ENCODE results near the gene FBXO8. TPM values are rescaled to one million over a fixed set of nuclear protein-coding genes. Genes with fewer than 3 reads are reported as not detected.

The FBXO8 gene
- total RNA-seq, 2 experiments from 2014 or later, result 15.1 to 19.1 TPM

DNA sequence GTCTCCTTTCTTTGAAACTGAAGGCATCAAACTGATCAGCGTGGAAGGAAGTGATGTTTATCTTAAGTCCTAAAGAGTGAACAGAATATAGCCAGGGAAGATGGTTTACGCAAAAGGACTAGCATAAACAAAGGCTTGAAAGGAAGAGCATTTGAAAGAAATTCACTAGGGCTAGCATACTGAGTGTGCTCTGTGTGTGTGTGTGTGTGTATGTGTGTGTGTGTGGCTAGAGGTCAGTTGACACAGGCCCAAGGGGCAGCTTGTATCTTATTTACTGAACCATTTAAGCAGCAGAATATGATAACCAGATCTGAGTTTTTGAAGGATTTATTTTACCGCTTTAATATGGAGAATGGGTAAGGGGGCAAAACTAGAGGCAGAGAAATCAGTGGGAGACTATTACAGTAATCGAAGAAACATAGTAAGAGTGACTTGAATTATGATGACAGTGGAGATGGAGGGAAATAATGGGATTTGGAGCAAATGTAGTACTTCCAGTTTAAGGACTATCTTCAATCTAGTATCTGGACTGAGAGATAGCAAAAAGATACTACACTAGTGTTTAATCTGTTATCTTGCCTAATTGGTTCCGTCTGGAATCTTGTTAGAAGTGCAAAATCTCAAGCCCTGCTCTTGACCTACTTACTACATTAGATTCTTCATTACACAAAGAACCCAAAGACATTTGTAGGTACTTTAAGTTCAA is 37.2 kb upstream of the FBXO8 start:
- DNase-seq (no peak), ATAC-seq (no peak)
- CTCF ChIA-PET, result interaction anchor here (1.0 kb wide), 1 partner anchor 98 kb away, joined by 7 read pairs; no protein-coding TSS in a partner anchor
- H3K27me3 Mint-ChIP-seq, result no peaks in the 10 kb centered on the region
- H3K4me1 Mint-ChIP-seq (ENCODE audit: low read depth), result no peaks in the 10 kb centered on the region
- TF ChIP-seq, protein P1, sequence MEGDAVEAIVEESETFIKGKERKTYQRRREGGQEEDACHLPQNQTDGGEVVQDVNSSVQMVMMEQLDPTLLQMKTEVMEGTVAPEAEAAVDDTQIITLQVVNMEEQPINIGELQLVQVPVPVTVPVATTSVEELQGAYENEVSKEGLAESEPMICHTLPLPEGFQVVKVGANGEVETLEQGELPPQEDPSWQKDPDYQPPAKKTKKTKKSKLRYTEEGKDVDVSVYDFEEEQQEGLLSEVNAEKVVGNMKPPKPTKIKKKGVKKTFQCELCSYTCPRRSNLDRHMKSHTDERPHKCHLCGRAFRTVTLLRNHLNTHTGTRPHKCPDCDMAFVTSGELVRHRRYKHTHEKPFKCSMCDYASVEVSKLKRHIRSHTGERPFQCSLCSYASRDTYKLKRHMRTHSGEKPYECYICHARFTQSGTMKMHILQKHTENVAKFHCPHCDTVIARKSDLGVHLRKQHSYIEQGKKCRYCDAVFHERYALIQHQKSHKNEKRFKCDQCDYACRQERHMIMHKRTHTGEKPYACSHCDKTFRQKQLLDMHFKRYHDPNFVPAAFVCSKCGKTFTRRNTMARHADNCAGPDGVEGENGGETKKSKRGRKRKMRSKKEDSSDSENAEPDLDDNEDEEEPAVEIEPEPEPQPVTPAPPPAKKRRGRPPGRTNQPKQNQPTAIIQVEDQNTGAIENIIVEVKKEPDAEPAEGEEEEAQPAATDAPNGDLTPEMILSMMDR (IDR thresholded peaks at IDR 0.05), result no peak
- H3K27ac Mint-ChIP-seq, result no peak overlapping the region
- no peak overlapping the region for H3K4me3 Mint-ChIP-seq
- POLR2A ChIA-PET, result no interaction called here
- H3K36me3 Mint-ChIP-seq (ENCODE audit: low read depth), result no peaks in the 10 kb centered on the region
- intact Hi-C loops (cut with micrococcal nuclease), result no loop called here
- no peaks in the 10 kb centered on the region for H3K9me3 Mint-ChIP-seq

DNA sequence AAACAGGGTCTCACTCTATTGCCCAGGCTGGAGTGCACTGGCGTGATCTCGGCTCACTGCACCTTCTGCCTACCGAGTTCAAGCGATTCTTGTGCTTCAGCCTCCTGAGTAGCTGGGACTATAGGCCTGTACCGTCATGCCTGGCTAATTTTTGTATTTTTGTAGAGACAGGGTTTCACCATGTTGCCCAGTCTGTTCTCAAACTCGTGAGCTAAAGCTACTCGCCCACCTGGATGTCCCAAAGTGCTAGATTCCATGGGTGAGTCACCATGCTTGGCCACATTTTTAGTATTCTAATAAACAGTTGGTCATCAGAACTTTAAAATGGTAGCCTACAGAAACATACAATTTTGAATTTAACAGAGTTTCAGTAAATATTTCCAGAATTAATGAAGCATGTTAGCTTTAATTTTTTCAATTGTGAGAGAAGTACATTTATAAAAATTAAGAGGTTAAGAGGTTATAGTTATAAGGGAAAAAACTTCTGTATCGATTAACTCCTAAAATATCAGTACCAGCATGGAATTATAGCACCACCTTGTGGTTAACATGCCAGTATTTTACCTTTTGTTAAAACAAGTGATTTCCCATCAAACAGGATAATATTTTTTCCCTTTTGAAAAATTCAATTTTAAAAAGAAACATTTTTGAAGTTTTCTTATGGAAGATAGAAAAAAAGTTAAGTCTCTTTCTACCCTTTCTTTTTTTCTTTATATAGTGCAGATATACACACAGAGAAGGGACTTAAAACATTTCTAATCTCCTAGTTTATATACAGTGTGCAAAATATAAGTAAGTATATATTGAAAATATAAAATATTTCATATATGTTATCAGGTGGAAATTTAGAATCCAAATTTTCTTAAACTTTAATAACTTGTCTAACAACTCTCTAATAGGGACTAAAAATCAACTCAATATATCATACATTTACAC is 35.6 kb upstream of the FBXO8 start:
- TF ChIP-seq, protein P1 (IDR thresholded peaks at IDR 0.05), result peak; percentile 82
- H3K4me3 Mint-ChIP-seq, result no peak overlapping the region
- H3K36me3 Mint-ChIP-seq (ENCODE audit: low read depth), result peaks cover 3% of the 10 kb centered on the region
- intact Hi-C loops (cut with micrococcal nuclease), result loop anchor here (5.0 kb wide), 1 partner anchor 97 kb away; no protein-coding TSS in a partner anchor
- H3K4me1 Mint-ChIP-seq (ENCODE audit: low read depth), result no peaks in the 10 kb centered on the region
- H3K27me3 Mint-ChIP-seq, result no peaks in the 10 kb centered on the region
- no peak overlapping the region for H3K27ac Mint-ChIP-seq
- ATAC-seq (no peak), DNase-seq (no peak)
- no peaks in the 10 kb centered on the region for H3K9me3 Mint-ChIP-seq
- ChIA-PET POLR2A (no interaction called here), CTCF (interaction anchor here (0.6 to 1.8 kb wide), 10 partner anchors 8 to 165 kb away, joined by 3 to 7 read pairs (median 4); no protein-coding TSS in a partner anchor)

DNA sequence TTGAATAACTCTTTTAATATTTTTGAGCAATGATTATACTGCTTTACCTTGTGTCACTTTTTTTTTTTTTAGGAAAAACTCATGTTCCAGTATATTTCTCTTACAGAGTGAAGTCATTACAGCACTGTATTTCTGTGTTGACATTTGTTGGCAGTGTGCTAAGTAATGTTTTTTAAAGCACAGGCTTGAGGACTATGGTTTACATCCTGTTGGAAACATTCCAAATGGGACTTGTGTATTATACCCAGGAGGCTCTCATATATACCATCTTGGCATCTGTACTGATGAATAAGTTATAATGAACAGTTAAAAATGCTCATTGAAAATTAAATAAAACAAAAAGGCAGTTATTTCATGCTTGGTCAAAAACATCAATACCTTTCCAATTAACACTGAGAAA is 34.1 kb upstream of the FBXO8 start:
- Mint-ChIP-seq H3K4me1 (ENCODE audit: low read depth) (peaks cover 4% of the 10 kb centered on the region), H3K27ac (no peak overlapping the region), H3K27me3 (no peaks in the 10 kb centered on the region), H3K36me3 (ENCODE audit: low read depth) (peaks cover 3% of the 10 kb centered on the region), H3K4me3 (no peak overlapping the region), H3K9me3 (no peaks in the 10 kb centered on the region)
- intact Hi-C loops (cut with micrococcal nuclease), result loop anchor here (5.0 kb wide), 1 partner anchor 95 kb away; no protein-coding TSS in a partner anchor
- ATAC-seq (no peak), DNase-seq (no peak)
- CTCF ChIA-PET, result no interaction called here
- POLR2A ChIA-PET, result no interaction called here
- TF ChIP-seq, protein P1 (IDR thresholded peaks at IDR 0.05), result no peak

DNA sequence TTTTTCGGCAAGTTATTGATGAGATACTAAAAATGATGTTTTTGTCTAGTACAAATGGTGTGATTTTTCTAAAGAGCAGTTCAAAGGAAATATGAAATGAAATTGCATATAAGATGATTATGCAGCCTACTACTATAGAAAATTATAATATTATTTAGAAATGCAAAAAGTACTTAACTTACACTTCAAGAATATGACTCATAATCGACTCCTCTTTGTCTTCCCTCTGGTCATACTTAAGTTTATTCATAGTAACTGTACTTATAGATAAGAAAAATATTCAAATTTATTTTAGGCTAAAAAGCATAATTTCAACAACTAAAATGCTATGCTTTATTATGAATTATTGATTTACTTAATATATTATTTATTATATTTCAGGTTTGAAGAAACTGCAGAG is 33.5 kb upstream of the FBXO8 start:
- Mint-ChIP-seq H3K27me3 (no peaks in the 10 kb centered on the region), H3K9me3 (no peaks in the 10 kb centered on the region), H3K4me3 (no peak overlapping the region), H3K27ac (no peak overlapping the region), H3K36me3 (ENCODE audit: low read depth) (peaks cover 3% of the 10 kb centered on the region), H3K4me1 (ENCODE audit: low read depth) (peaks cover 4% of the 10 kb centered on the region)
- ChIA-PET CTCF (no interaction called here), POLR2A (no interaction called here)
- TF ChIP-seq, protein P1 (IDR thresholded peaks at IDR 0.05), result no peak
- ATAC-seq, result no peak
- DNase-seq, result no peak
- intact Hi-C loops (cut with micrococcal nuclease), result loop anchor here (5.0 kb wide), 1 partner anchor 95 kb away; no protein-coding TSS in a partner anchor
